Measurements from ENCODE around the gene NETO2.

DNA sequence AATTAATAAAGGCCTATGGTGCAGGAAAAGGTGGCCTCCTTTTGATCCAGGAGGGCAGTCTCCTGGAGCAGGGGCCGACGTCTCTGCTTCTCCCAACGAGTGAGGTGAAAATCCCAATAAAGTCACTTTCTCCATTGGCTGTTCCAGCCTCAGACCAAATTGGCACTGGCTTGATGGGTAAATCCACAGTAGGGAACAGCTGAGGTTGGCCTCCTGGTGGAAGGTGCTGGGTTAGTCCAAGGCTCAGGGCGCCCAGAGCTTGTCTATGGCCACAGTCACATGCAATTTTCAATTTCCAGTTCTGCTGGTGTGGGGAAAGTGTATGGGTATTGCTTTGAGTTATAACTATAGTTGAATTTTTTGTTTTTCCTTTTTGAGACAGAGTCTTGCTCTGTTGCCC is 79.0 kb downstream of the NETO2 start:
- TF ChIP-seq, protein P1, sequence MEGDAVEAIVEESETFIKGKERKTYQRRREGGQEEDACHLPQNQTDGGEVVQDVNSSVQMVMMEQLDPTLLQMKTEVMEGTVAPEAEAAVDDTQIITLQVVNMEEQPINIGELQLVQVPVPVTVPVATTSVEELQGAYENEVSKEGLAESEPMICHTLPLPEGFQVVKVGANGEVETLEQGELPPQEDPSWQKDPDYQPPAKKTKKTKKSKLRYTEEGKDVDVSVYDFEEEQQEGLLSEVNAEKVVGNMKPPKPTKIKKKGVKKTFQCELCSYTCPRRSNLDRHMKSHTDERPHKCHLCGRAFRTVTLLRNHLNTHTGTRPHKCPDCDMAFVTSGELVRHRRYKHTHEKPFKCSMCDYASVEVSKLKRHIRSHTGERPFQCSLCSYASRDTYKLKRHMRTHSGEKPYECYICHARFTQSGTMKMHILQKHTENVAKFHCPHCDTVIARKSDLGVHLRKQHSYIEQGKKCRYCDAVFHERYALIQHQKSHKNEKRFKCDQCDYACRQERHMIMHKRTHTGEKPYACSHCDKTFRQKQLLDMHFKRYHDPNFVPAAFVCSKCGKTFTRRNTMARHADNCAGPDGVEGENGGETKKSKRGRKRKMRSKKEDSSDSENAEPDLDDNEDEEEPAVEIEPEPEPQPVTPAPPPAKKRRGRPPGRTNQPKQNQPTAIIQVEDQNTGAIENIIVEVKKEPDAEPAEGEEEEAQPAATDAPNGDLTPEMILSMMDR (conservative IDR thresholded peaks at IDR 0.05; ENCODE audit: low read depth, low read length) = no peak
- no peak for TF ChIP-seq EZH2 (IDR thresholded peaks at IDR 0.05; ENCODE audit: low read length, unreplicated experiment)
